Measurements from ENCODE around the gene FCHSD2. TPM values are rescaled to one million over a fixed set of nuclear protein-coding genes. Genes with fewer than 3 reads are reported as not detected.

FCHSD2 gene
- total and polyA plus RNA-seq, 2 of the 8 experiments (the other 6 are each of a cell fraction or from before 2014, with no cell fraction given), result 4.1 to 7.8 TPM

GRCh38 chr11:72792437-72793021 is 349.6 kb downstream of the FCHSD2 start:
- no peak overlapping the region for H3K14ac ChIP-seq (ENCODE audit: insufficient read length)
- H3K4me2 ChIP-seq (ENCODE audit: insufficient read depth in 1 of 2, low read depth in 2 of 2, low read length in 2 of 2), result no peak overlapping the region; a peak in 1 of 4 replicates
- no peaks in the 10 kb centered on the region for H3K79me2 ChIP-seq (ENCODE audit: control insufficient read depth in 1 of 2, insufficient read depth in 2 of 2, low read length in 2 of 2)
- FAIRE-seq (no peak), DNase-seq (ENCODE audit: low read depth in 1 of 2, low spot score in 2 of 2) (no peak)
- no peak overlapping the region for H3K4ac ChIP-seq (replicated peaks; ENCODE audit: insufficient read length, low read depth, low read length)
- no peak overlapping the region for H3K23ac ChIP-seq (ENCODE audit: insufficient read length)
- POLR2A ChIA-PET (ENCODE audit: partially characterized antibody), result interaction anchor here (0.6 to 2.1 kb wide), 6 partner anchors 10 to 67 kb away, joined by 3 to 8 read pairs (median 4); no protein-coding TSS in a partner anchor
- no peak overlapping the region for H4K91ac ChIP-seq (replicated peaks; ENCODE audit: insufficient read length, low read length)
- WGBS, 2 experiments (ENCODE audit: extremely low coverage in 1 of 2, insufficient coverage in 1 of 2, insufficient read length in 1 of 2, insufficient replicate concordance in 2 of 2, low coverage in 1 of 2, low lambda C conversion rate in 2 of 2, missing lambda C conversion rate in 1 of 2), result 100% methylated on average over 3 of the region's 3 CpGs; no CpG with 5 or more reads in 1 of the 2 experiments
- no peaks in the 10 kb centered on the region for H3K36me3 ChIP-seq (ENCODE audit: control insufficient read depth in 2 of 4, insufficient read depth in 4 of 4, low read length in 3 of 4)
- H2BK120ac ChIP-seq (replicated peaks; ENCODE audit: low read depth, low read length), result no peak overlapping the region
- H2AFZ ChIP-seq (ENCODE audit: low read length), result no peak overlapping the region
- no peaks in the 10 kb centered on the region for H4K20me1 ChIP-seq (replicated peaks in 1 of 2; ENCODE audit: control insufficient read depth in 1 of 2, insufficient read depth in 2 of 2, low read length in 2 of 2)
- H3K56ac ChIP-seq (replicated peaks; ENCODE audit: insufficient read length, low read depth, low read length), result no peak overlapping the region
- CTCF ChIA-PET (ENCODE audit: partially characterized antibody), result interaction anchor here (0.5 to 4.8 kb wide), 30 partner anchors 8 to 389 kb away, joined by 3 to 105 read pairs (median 5); partner anchors contain the start of gene ARAP1
- H3K9me3 ChIP-seq (ENCODE audit: insufficient read depth in 2 of 2, low read depth in 1 of 2, low read length in 1 of 2), result no peaks in the 10 kb centered on the region
- H3K4me1 ChIP-seq (replicated peaks in 1 of 4; ENCODE audit: control insufficient read depth in 3 of 4, insufficient read depth in 4 of 4, low read length in 3 of 4), result peaks cover 0 to 5% (median 3%) of the 10 kb centered on the region in 4 experiments; a peak in 3 of 7 replicates
- H2BK12ac ChIP-seq (ENCODE audit: low read depth, low read length), result no peak overlapping the region
- no peaks in the 10 kb centered on the region for H3K27me3 ChIP-seq (replicated peaks in 1 of 4; ENCODE audit: control insufficient read depth in 3 of 4, extremely low read depth in 1 of 4, insufficient read depth in 3 of 4, low read length in 3 of 4)
- 0 out of 2 replicates have a peak overlapping the region, but pooled peaks have one; percentile 31 for H2BK15ac ChIP-seq (ENCODE audit: low read length)
- H3K9ac ChIP-seq (replicated peaks in 1 of 4; ENCODE audit: extremely low read depth in 1 of 4, low read depth in 3 of 4, low read length in 3 of 4), result no peak overlapping the region
- H4K8ac ChIP-seq (ENCODE audit: extremely low read depth, insufficient read depth, low read length), result no peak overlapping the region
- no peaks in the 10 kb centered on the region for H3K23me2 ChIP-seq (ENCODE audit: low read depth, low read length)
- no peak overlapping the region for H3K4me3 ChIP-seq (ENCODE audit: extremely low read depth in 1 of 4, insufficient read depth in 2 of 4, low read depth in 3 of 4, low read length in 4 of 4)
- no peak overlapping the region for H3K27ac ChIP-seq (ENCODE audit: low read depth, low read length)
- no peaks in the 10 kb centered on the region for H3K79me1 ChIP-seq (ENCODE audit: low read depth, low read length)
- no peak overlapping the region for H2AK5ac ChIP-seq (ENCODE audit: low read depth, low read length)
- no peak overlapping the region for H2BK5ac ChIP-seq (ENCODE audit: low read depth, low read length)
- no peak overlapping the region for H4K5ac ChIP-seq (ENCODE audit: insufficient read length, low read depth, low read length)
- no peak overlapping the region for H2BK20ac ChIP-seq (ENCODE audit: low read length)
- no peak overlapping the region for H3K18ac ChIP-seq (ENCODE audit: extremely low read depth, low read length)
- TF ChIP-seq SP4 (IDR thresholded peaks at IDR 0.05; ENCODE audit: low read length) (no peak), JUND (IDR thresholded peaks at IDR 0.05; ENCODE audit: low read length) (no peak), SRF (IDR thresholded peaks at IDR 0.05; ENCODE audit: low read depth, low read length) (no peak), ZNF274 (IDR thresholded peaks at IDR 0.05; ENCODE audit: borderline replicate concordance, extremely low read depth, low read length) (no peak), RBBP5 (IDR thresholded peaks at IDR 0.05; ENCODE audit: borderline replicate concordance, low read depth, low read length) (no peak), JUN (IDR thresholded peaks at IDR 0.05; ENCODE audit: low read depth, low read length) (no peak), KDM5A (IDR thresholded peaks at IDR 0.05; ENCODE audit: low read length) (no peak), ASH2L (IDR thresholded peaks at IDR 0.05; ENCODE audit: low read length) (no peak), SIN3A (conservative IDR thresholded peaks at IDR 0.05 in 1 of 2, IDR thresholded peaks at IDR 0.05 in 1 of 2; ENCODE audit: low read depth in 1 of 2, low read length in 2 of 2) (no peak), MAX (IDR thresholded peaks at IDR 0.05) (no peak), CREB1 (IDR thresholded peaks at IDR 0.05) (no peak), POLR2A (IDR thresholded peaks at IDR 0.05; ENCODE audit: control extremely low read depth in 1 of 2, low read depth in 2 of 2, low read length in 2 of 2) (no peak), TAF1 (IDR thresholded peaks at IDR 0.05; ENCODE audit: low read depth, low read length) (no peak), SUZ12 (IDR thresholded peaks at IDR 0.05; ENCODE audit: low read length) (no peak)
